Activated naive CD8-positive, alpha-beta T cell treated with anti-CD3 and anti-CD28 coated beads, Interleukin-2, amount 10 ng/mL, durations not matched to agents 7 days and 5 days (primary cell): Measurements from ENCODE around the gene ARHGAP23. TPM values are rescaled to one million over a fixed set of nuclear protein-coding genes. Genes with fewer than 3 reads are reported as not detected.

Experiments
- ATAC-seq: fragments of 150-1000 bp; cut with Tn5 transposase; one replicate; pipeline ENCODE4 v1.10.0; 2021; ENCODE audit warnings: low read depth, moderate library complexity
- POLR2A ChIA-PET: fragments of 350-600 bp; sonication (Branson Sonifier 250); formaldehyde crosslinking; loops from one replicate; lab custom pipeline; 2021; ENCODE audit warnings: antibody characterized with exemption; lab: Charles Lee
- DNase-seq: peaks from one replicate; pipeline ENCODE4 v3.0.0; 2021
- H3K27ac Mint-ChIP-seq: one replicate; pipeline ENCODE4 v1.8.0; 2022; ENCODE audit warnings: mild to moderate bottlenecking, mixed read lengths
- H3K27me3 Mint-ChIP-seq: one replicate; pipeline ENCODE4 v1.8.0; 2022; ENCODE audit warnings: mild to moderate bottlenecking, moderate library complexity, mixed read lengths
- H3K36me3 Mint-ChIP-seq: one replicate; pipeline ENCODE4 v1.8.0; 2021; ENCODE audit warnings: mild to moderate bottlenecking, mixed read lengths
- H3K4me1 Mint-ChIP-seq: one replicate; pipeline ENCODE4 v1.8.0; 2021; ENCODE audit warnings: mixed read lengths
- H3K4me3 Mint-ChIP-seq: one replicate; pipeline ENCODE4 v1.8.0; 2022; ENCODE audit warnings: mild to moderate bottlenecking, moderate library complexity, mixed read lengths
- H3K9me3 Mint-ChIP-seq: one replicate; pipeline ENCODE4 v1.8.0; 2021; ENCODE audit warnings: mixed read lengths
- total RNA-seq, 2 experiments: library from RNA; stranded (reverse); gene quantifications; one replicate each; pipeline ENCODE4 v1.2.3, GENCODE V29; 2021

ARHGAP23 gene
- total RNA-seq, 2 experiments from 2014 or later = 0.11 to 0.25 TPM

DNA sequence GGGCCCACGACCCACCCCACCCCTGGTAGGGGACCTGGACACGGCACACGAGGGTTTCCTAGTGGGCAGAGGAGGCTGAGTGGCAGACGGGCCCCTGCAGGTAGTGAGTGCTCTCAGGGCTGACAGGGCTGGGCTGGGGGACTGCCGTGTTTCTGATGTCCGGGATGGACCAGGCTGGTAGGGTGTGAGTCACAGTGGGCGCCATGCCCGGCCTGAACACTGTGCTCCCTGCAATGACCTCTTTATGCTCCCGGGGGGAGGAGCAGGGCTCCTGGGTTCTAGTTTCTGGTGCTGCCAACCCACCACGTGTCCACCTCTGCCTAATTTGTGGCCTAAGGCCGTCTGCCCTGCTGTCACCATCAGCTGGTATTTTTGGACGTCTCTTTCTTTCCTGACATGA is 26.3 kb downstream of the ARHGAP23 start:
- H3K27ac Mint-ChIP-seq = no peak overlapping the region
- no peaks in the 10 kb centered on the region for H3K36me3 Mint-ChIP-seq
- POLR2A ChIA-PET = no interaction called here
- H3K4me3 Mint-ChIP-seq = no peak overlapping the region
- H3K4me1 Mint-ChIP-seq = peaks cover 12% of the 10 kb centered on the region
- peaks cover 39% of the 10 kb centered on the region for H3K27me3 Mint-ChIP-seq
- ATAC-seq (no peak), DNase-seq (no peak)
- H3K9me3 Mint-ChIP-seq = no peaks in the 10 kb centered on the region

DNA sequence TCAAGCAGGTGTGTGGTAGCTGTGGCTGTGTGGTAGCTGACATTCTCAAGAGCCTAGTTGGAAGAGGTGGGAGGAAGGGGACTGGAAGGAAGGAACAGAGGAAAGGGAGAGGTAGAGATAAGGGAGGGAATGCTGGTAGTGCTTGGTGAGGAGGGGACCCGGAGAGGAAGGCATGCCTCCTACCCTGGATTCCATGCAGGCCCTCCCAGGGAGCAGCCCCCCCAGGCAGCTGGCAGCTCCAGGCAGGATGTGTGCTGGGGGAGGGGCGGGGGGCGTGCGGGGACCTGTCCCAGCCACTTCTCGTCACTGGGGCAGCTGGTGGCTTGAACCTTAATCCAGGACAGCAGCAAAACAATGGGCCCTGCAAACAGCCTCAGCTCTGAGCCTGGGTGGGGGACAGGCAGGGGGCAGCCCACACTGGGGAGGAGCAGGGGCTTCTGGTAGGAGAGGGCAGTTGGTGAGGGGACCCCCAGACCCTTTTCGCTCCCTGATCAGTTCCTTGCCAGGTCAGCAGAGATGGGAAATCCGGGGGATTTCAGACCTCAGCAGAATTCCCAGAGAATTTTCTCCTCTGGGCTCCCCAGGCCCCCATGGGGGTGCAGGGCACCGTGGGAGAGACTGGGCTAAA is 27.1 kb downstream of the ARHGAP23 start:
- POLR2A ChIA-PET = no interaction called here
- ATAC-seq (no peak), DNase-seq (no peak)
- Mint-ChIP-seq H3K36me3 (no peaks in the 10 kb centered on the region), H3K9me3 (no peaks in the 10 kb centered on the region), H3K27ac (no peak overlapping the region), H3K4me1 (peaks cover 12% of the 10 kb centered on the region), H3K27me3 (peaks cover 39% of the 10 kb centered on the region), H3K4me3 (no peak overlapping the region)

DNA sequence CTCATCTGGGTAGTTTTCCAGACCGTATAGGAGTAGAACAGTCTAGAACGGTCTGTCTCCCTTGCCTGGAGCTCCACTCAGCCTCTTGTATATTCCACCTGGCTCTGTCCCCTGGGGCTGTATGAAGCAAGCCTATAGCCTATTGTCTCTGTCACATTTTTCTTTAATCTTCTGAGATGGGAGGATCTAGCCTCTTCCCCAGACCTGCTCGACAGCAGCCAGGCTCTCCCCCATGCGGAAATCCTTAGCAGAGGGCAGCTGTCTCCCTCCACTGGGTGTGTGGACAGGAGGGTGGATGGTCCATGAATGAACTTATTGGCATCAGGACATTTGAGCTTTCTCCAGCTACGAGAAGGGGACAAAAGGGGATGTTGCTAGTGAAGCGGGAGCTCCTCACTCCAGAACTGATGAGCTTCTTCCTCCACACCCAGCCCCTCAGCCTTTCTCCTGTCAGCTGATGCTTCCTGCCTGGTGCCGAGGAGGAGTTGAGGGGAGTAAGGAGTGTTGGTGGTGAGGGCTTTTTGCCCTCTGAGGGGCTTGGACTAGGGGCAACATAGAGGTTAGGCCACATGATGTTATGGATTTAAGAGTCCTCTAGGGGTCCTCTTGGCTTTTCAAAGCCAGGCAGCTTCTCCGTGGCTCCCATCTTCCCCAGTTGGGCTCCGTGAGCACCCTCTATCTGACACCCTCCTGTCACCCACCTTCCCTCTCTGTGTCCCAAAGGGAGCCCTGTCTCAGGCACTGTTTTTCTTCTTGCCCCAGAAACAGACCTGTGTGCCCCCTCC is 28.0 kb downstream of the ARHGAP23 start:
- ATAC-seq (no peak), DNase-seq (no peak)
- POLR2A ChIA-PET = no interaction called here
- Mint-ChIP-seq H3K9me3 (no peaks in the 10 kb centered on the region), H3K27ac (no peak overlapping the region), H3K4me1 (peaks cover 12% of the 10 kb centered on the region), H3K36me3 (no peaks in the 10 kb centered on the region), H3K4me3 (no peak overlapping the region), H3K27me3 (peaks cover 42% of the 10 kb centered on the region)

DNA sequence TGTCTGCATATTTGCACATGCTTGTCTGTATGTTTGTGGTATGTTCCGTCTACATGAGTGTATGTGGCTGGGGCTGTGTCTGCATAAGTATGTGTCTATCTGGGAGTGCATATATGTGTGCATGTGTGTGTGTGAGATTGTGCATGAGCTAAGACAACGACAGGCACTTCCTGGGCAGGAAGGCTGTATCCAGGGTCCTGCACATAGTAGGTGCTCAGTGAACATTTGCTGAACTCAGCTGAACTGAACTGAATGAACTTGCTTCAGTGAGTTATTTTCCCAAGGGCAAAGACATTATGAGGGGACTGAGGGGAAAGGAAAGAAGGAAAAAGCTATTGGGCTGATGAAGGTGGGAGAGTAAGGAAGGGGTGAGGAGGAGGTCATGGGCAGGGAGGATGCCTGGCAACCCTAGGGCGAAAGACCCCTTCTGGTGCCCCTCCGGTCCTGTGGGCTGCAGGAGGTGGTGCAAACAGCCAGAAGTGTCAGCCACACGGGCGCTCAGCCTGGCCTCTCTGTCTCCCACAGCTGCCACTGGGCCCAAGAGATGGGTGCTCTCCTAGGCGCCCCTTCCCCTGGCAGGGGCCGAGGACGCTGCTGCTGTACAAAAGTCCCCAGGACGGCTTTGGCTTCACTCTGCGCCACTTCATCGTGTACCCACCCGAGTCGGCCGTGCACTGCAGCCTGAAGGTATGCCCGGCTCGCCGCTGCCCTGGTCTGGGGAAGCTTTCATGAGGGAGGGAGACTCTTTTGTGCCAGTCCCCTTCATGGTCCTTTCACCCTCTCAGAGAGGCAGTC is 29.5 kb downstream of the ARHGAP23 start:
- DNase-seq (no peak), ATAC-seq (no peak)
- POLR2A ChIA-PET = no interaction called here
- Mint-ChIP-seq H3K36me3 (no peaks in the 10 kb centered on the region), H3K27ac (no peak overlapping the region), H3K4me1 (peaks cover 10% of the 10 kb centered on the region), H3K9me3 (no peaks in the 10 kb centered on the region), H3K27me3 (peaks cover 29% of the 10 kb centered on the region), H3K4me3 (no peak overlapping the region)

DNA sequence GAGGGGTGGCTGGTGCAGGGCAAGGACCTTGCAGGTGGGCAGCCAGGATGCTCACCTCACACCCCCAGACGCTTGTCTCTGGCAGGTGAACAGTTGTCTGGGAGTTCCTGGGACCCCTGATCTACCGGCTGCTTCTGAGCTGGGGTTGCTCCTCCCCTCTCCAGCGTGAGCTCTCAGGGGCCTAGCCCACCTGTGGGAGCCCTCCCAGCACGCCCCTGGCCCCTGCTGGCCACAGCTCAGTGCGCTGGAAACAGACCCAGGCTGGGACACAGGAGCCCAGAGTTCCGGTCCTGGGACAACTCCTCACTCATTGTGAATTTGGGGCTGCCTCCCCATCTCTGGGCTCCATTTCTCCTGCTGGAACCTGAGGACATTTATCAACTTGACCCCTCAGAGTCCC is 30.3 kb downstream of the ARHGAP23 start:
- H3K4me1 Mint-ChIP-seq = peaks cover 6% of the 10 kb centered on the region
- H3K27ac Mint-ChIP-seq = no peak overlapping the region
- no peaks in the 10 kb centered on the region for H3K9me3 Mint-ChIP-seq
- H3K4me3 Mint-ChIP-seq = no peak overlapping the region
- POLR2A ChIA-PET = no interaction called here
- ATAC-seq (no peak), DNase-seq (no peak)
- H3K27me3 Mint-ChIP-seq = peaks cover 22% of the 10 kb centered on the region
- no peaks in the 10 kb centered on the region for H3K36me3 Mint-ChIP-seq

DNA sequence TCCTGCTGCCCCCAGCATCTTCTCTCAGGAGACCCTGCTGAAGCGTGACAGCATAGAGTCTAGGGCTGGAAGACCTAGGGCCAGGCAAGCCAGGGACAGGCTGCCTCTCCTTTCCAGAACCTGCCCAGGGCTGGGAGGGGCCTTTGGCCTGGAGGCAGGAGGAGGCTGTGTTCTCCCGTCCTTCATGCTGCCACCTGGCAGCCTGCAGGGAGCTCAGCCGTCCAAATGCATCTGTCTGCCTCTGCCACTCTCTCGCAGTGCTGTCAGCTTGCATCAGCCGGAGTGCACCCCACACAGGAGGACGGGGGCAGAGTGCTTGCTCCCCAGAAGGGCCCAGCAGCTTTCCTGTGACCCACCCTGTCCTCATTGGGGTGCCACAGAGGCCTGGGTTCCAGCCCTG is 31.3 kb downstream of the ARHGAP23 start:
- Mint-ChIP-seq H3K4me3 (no peak overlapping the region), H3K4me1 (peaks cover 6% of the 10 kb centered on the region), H3K36me3 (no peaks in the 10 kb centered on the region), H3K9me3 (no peaks in the 10 kb centered on the region), H3K27ac (no peak overlapping the region), H3K27me3 (peaks cover 17% of the 10 kb centered on the region)
- DNase-seq (no peak), ATAC-seq (no peak)
- POLR2A ChIA-PET = interaction anchor here (0.6 kb wide), 1 partner anchor 196 kb away, joined by 3 read pairs; no protein-coding TSS in a partner anchor

DNA sequence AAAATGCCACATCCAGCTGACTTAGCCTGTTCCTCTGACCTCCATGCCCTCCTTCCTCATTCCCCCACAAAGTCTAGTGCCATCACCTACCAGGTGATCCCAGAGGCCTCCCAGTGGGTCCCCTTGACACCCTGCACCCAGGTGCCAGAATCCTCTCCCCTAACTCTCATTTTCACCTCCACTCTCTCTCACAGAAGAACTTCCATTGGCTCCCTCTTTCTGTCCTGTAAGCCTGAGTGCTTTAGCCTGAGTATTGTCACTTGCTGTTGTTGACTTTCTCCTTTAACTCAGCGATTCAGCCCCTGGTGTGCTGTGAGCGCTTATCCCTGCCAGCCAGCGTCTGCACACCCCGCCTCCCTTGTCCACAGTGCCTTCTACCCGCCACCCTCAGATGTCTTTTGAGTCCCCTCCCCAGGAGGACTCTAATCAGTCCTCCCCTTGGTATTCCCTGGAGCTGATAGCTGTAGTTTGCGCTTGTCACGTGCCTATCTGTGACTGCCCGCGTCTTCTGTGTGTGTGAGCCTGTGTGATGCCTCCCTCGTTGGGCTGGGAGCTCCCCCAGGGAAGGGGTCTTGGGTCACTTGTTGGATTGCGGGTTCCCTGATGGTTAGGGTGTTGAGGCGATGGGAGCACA is 31.9 kb downstream of the ARHGAP23 start:
- ATAC-seq (no peak), DNase-seq (no peak)
- H3K27me3 Mint-ChIP-seq = peaks cover 10% of the 10 kb centered on the region
- H3K27ac Mint-ChIP-seq = no peak overlapping the region
- POLR2A ChIA-PET = interaction anchor here (0.6 kb wide), 1 partner anchor 196 kb away, joined by 3 read pairs; no protein-coding TSS in a partner anchor
- H3K4me3 Mint-ChIP-seq = no peak overlapping the region
- peaks cover under 1% of the 10 kb centered on the region for H3K4me1 Mint-ChIP-seq
- H3K9me3 Mint-ChIP-seq = no peaks in the 10 kb centered on the region
- no peaks in the 10 kb centered on the region for H3K36me3 Mint-ChIP-seq

DNA sequence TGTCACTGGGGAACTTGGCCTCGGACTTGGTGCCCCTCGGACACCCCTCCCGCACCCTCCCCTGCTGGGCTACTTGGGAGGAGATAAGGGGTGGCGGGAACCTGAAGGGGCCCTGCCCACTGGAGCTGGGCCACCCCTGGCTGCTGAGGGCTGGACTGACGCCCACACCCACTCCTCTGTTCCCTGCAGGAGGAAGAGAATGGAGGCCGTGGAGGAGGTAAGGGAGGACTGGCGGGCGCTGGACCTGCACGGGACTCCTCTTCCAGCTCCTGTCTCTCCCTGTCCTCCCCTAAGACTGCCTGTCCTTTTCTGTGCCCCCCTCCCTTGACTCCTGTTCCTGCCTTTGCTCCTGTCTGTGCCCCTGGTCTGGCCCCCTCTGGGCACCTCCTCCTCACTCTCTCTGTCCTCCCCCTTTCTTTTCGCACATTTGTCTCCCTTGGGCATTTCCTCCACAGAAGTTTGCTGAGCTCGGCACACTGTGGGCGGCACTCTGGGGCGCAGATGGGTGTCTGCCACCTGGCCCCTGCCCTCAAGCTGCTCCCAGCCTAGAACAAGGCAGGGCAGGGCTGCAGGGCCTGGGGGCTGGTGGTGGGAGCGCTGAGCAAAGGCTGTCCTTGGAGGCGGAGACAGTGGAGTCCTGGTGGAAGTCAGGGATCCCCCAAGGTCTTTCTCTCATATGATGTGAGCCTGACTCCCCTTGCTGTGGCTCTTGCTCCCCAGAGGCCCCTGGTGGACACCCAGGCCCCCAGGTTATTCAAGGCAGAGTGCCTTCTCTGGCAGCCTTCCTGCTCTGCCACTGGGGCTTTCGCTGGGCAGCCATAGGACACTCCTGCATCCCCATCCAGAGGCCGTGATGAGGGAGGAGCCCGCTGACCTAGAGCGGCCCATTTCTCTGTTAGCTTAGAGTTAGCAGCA is 32.7 kb downstream of the ARHGAP23 start:
- DNase-seq = no peak
- H3K36me3 Mint-ChIP-seq = no peaks in the 10 kb centered on the region
- H3K4me3 Mint-ChIP-seq = no peak overlapping the region
- ATAC-seq = no peak
- no peaks in the 10 kb centered on the region for H3K4me1 Mint-ChIP-seq
- POLR2A ChIA-PET = no interaction called here
- no peak overlapping the region for H3K27ac Mint-ChIP-seq
- peaks cover 10% of the 10 kb centered on the region for H3K27me3 Mint-ChIP-seq
- no peaks in the 10 kb centered on the region for H3K9me3 Mint-ChIP-seq

DNA sequence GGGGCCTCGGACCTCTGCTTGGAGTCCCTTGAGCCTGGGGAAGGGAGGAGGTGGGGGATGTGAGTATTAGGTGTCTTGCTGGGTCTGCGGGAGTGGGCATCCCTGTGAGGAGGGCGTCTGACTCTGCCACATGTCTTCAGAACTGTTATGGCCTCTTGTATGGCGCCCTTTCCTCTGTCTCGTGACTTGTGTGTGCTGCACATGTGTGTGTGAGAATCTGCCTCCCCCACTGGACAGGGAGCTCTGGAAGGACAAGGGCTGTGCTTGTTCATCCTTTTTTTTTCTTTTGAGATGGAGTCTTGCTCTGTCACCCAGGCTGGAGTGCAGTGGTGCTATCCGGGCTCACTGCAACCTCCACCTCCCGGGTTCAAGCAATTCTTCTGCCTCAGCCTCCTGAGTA is 33.4 kb downstream of the ARHGAP23 start:
- ATAC-seq (no peak), DNase-seq (no peak)
- no peaks in the 10 kb centered on the region for H3K9me3 Mint-ChIP-seq
- H3K27ac Mint-ChIP-seq = no peak overlapping the region
- H3K4me3 Mint-ChIP-seq = no peak overlapping the region
- no peaks in the 10 kb centered on the region for H3K4me1 Mint-ChIP-seq
- H3K36me3 Mint-ChIP-seq = no peaks in the 10 kb centered on the region
- peaks cover 6% of the 10 kb centered on the region for H3K27me3 Mint-ChIP-seq
- POLR2A ChIA-PET = no interaction called here

DNA sequence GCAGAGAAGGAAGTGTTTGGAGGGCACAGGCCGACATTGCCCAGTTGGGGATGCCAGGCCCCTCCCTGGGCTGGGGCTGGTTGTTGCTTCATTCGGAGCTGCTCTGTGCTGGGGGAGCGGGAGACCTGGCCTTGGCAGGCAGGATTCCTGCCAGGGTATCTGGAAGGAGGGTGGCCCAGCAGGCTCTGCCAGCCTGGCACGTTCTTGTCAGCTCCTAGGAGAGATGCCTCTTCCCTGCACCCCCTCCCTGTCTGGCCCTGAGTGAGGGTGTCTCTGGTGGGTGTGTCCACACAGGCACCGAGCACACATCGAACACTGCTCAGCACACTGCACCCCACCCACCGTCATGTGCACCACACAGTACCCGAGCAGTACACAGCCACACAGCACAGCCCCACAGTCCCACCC is 35.2 kb downstream of the ARHGAP23 start:
- H3K36me3 Mint-ChIP-seq = no peaks in the 10 kb centered on the region

DNA sequence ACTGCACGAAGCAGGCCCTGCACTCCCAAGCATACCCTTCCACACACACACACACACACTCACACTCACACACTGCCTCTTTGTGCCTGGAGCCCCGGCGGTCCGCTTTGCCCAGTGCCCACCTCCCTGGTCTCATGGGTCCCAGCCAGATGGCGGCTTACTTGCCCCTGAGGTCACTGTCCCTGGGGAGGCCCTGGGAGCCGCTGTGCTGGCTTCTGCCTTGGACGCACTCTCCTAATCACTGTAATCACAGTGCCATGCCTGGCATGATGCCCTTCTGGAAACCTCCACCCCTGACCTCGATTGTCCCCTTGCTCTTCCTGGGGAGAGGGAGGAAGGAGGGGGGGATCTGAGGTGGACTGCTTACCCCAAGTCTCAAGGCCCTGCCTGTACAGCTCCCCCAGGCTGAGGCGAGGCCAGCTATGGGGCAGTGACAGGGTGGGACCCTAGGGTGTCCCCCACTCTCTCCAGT is 36.0 kb downstream of the ARHGAP23 start:
- ATAC-seq = no peak
- Mint-ChIP-seq H3K27me3 (peaks cover 5% of the 10 kb centered on the region), H3K36me3 (no peaks in the 10 kb centered on the region), H3K4me1 (no peaks in the 10 kb centered on the region), H3K9me3 (no peaks in the 10 kb centered on the region), H3K4me3 (no peak overlapping the region), H3K27ac (no peak overlapping the region)
- POLR2A ChIA-PET = no interaction called here
- DNase-seq = no peak

More for the DNA sequence above, 35.2 kb downstream of the ARHGAP23 start:
- no peaks in the 10 kb centered on the region for H3K4me1 Mint-ChIP-seq
- no peak overlapping the region for H3K27ac Mint-ChIP-seq
- no peak overlapping the region for H3K4me3 Mint-ChIP-seq
- ATAC-seq = no peak
- POLR2A ChIA-PET = no interaction called here
- DNase-seq = no peak
- no peaks in the 10 kb centered on the region for H3K9me3 Mint-ChIP-seq
- H3K27me3 Mint-ChIP-seq = peaks cover 5% of the 10 kb centered on the region

DNA sequence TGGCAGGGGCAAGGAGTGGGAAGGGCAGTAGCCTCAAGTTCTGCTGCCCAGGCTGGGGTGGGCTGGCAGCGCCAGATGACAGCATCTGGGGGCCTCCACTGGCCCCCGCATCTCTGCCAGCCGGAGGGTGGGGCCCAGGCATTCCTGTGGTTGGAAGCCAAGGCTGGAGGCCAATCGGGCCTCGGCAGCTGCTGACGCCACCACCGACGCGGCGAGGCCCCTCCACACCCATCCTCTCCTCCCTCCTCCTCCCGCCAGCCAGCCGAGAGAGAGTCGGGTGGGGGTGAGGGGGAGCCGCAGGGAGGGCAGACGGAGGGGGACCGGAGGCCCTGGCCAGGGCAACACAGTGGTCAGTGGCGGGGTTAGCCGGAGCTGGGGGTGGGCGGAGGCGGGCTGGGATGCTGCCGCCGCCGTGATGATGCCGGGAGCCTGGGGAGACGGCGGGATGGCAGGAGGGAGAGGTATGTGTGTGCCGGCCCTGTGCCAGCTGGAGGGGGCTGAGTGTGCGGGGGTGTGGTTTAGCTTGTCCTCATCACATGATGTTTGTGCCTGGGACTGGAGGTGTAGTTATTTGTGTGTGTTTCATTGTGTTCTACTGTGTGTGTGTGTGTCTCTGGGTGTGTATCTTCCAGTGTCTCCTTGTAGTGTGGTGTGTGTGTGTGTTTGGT is 36.6 kb downstream of the ARHGAP23 start:
- ATAC-seq (no peak), DNase-seq (no peak)
- Mint-ChIP-seq H3K9me3 (no peaks in the 10 kb centered on the region), H3K27ac (no peak overlapping the region), H3K4me3 (no peak overlapping the region), H3K27me3 (peaks cover 4% of the 10 kb centered on the region), H3K36me3 (no peaks in the 10 kb centered on the region), H3K4me1 (no peaks in the 10 kb centered on the region)
- POLR2A ChIA-PET = no interaction called here
